HCT116 (cell line): ENCODE results near the gene FSIP1.
A peak's percentile ranks its signal among the peaks of the same experiment; 100 is the strongest.

Experiments used
- ATF3 ChIP-seq: IDR thresholded peaks from 2 replicates; pipeline ENCODE4 v1.6.1; 2012
- CTCF ChIP-seq, 3 experiments: fragments of 200-600 bp in 1 of 3; sonication (generic) in 1 of 3; IDR thresholded peaks in 2 of 3; conservative IDR thresholded peaks in 1 of 3; 2 replicates each; pipeline ENCODE4 v1.5.1; 2012 to 2017; ENCODE audit warnings: low read depth in 2 of 3, low read length in 2 of 3, antibody characterized with exemption in 1 of 3, borderline replicate concordance in 1 of 3, control low read depth in 1 of 3, mild to moderate bottlenecking in 1 of 3, mixed read lengths in 1 of 3, mixed run types in 1 of 3, moderate library complexity in 1 of 3; ENCODE audit not compliant: insufficient read depth in 1 of 3
- EGR1 ChIP-seq: IDR thresholded peaks from 2 replicates; pipeline ENCODE4 v1.6.1; 2012; ENCODE audit warnings: low read depth
- MAX ChIP-seq: IDR thresholded peaks from 2 replicates; pipeline ENCODE4 v1.6.1; 2012
- POLR2A ChIP-seq: IDR thresholded peaks from 2 replicates; pipeline ENCODE4 v1.7.0; 2011; ENCODE audit warnings: borderline replicate concordance; ENCODE audit not compliant: insufficient read depth, insufficient read length; ENCODE audit errors: extremely low read depth
- POLR2AphosphoS5 ChIP-seq: IDR thresholded peaks from 2 replicates; pipeline ENCODE4 v1.6.1; 2011; ENCODE audit warnings: mild to moderate bottlenecking, low read depth, low read length, moderate library complexity
- RAD21 ChIP-seq: IDR thresholded peaks from 2 replicates; pipeline ENCODE4 v1.6.1; 2012; ENCODE audit warnings: low read depth, mild to moderate bottlenecking
- REST ChIP-seq: IDR thresholded peaks from 2 replicates; pipeline ENCODE4 v1.6.1; 2012; ENCODE audit warnings: low read depth
- SRF ChIP-seq: IDR thresholded peaks from 2 replicates; pipeline ENCODE4 v1.6.1; 2012; ENCODE audit warnings: low read depth

GRCh38 chr15:39767921-39768320, 14.7 kb downstream of the FSIP1 start:
- 0 out of 6 replicates have a peak, but pooled peaks of 1 of the 3 experiments have one; percentile 9 for TF ChIP-seq CTCF (IDR thresholded peaks at IDR 0.05 in 2 of 3, conservative IDR thresholded peaks at IDR 0.05 in 1 of 3; ENCODE audit: borderline replicate concordance in 1 of 3, insufficient read depth in 1 of 3, low read depth in 2 of 3, low read length in 2 of 3)
- TF ChIP-seq POLR2AphosphoS5 = no peak
- TF ChIP-seq MAX = no peak
- no peak for TF ChIP-seq SRF
- TF ChIP-seq EGR1 = no peak
- no peak for TF ChIP-seq POLR2A
- no peak for TF ChIP-seq RAD21
- TF ChIP-seq ATF3 = no peak
- no peak for TF ChIP-seq REST
